PC-9 (cell line): ENCODE data around the gene GMCL2.

Experiments used
- CTCF ChIP-seq: fragments of 200-600 bp; sonication (generic); conservative IDR thresholded peaks from 2 replicates; pipeline ENCODE4 v1.6.1; 2017; ENCODE audit warnings: mixed run types, antibody characterized with exemption, mild to moderate bottlenecking, moderate library complexity
- EZH2 ChIP-seq: fragments of 200-600 bp; sonication (generic); IDR thresholded peaks from 2 replicates; pipeline ENCODE4 v1.8.0; 2017; ENCODE audit warnings: antibody characterized with exemption, low read depth

GRCh38 chr5:178142642-178143041, 44.5 kb downstream of the GMCL2 start:
- TF ChIP-seq CTCF (no peak), EZH2 (no peak)
